Fibroblast of the conjunctiva (primary cell): ENCODE data around the gene AGAP2.

Experiments
- DNase-seq: peaks from one replicate; pipeline ENCODE4 v3.0.0-alpha.2; 2010; ENCODE audit warnings: low read depth

Gene AGAP2

GRCh38 chr12:57767305-57767698 lies 28.8 kb upstream of the AGAP2 start:
- no peak for DNase-seq

GRCh38 chr12:57766464-57767304 lies 28.1 kb upstream of the AGAP2 start, which contains the start of gene CYP27B1:
Gene CYP27B1, minus strand, starts transcription at chr12:57767078. Its CDS starts 37 bp downstream, at chr12:57767041.
- no peak for DNase-seq

- no peak for DNase-seq
These were observed 27.3 kb upstream of the AGAP2 start for GRCh38 chr12:57765698-57766463.

- no peak for DNase-seq
These were observed 26.6 kb upstream of the AGAP2 start for GRCh38 chr12:57765003-57765697.

- DNase-seq, result no peak
These were observed 26.1 kb upstream of the AGAP2 start for GRCh38 chr12:57764662-57765002.

- no peak for DNase-seq
These were observed 25.5 kb upstream of the AGAP2 start for GRCh38 chr12:57763881-57764661.

- no peak for DNase-seq
These were observed 23.9 kb upstream of the AGAP2 start for GRCh38 chr12:57762463-57762862.

- no peak for DNase-seq
These were observed 23.0 kb upstream of the AGAP2 start for GRCh38 chr12:57761391-57761998.

- no peak for DNase-seq
These were observed 21.9 kb upstream of the AGAP2 start for GRCh38 chr12:57760347-57760982.

GRCh38 chr12:57759360-57759980 lies 20.9 kb upstream of the AGAP2 start:
- DNase-seq, result no peak

- DNase-seq, result no peak
These were observed 20.2 kb upstream of the AGAP2 start for GRCh38 chr12:57758552-57759359.

- no peak for DNase-seq
These were observed 19.2 kb upstream of the AGAP2 start for GRCh38 chr12:57757771-57758170.

GRCh38 chr12:57756406-57757341 lies 18.1 kb upstream of the AGAP2 start:
- no peak for DNase-seq

- no peak for DNase-seq
These were observed 17.2 kb upstream of the AGAP2 start for GRCh38 chr12:57755454-57756372.

GRCh38 chr12:57755194-57755453 lies 16.6 kb upstream of the AGAP2 start:
- DNase-seq, result no peak

- no peak for DNase-seq
These were observed 16.1 kb upstream of the AGAP2 start, which contains the start of gene MARCHF9 for GRCh38 chr12:57754411-57755193. Gene MARCHF9, plus strand, starts transcription at chr12:57755103. Its CDS starts 426 bp downstream, at chr12:57755529.
